Transverse colon (tissue), 4 donors: ENCODE results near the gene HORMAD2.

Source experiments
- CTCF ChIP-seq, 5 experiments: fragments of 200-600 bp in 3 of 5; fragments of 450-650 bp in 2 of 5; sonication (generic) in 3 of 5; IDR thresholded peaks; 1 replicate in 2 of 5; 2 replicates in 3 of 5; pipeline ENCODE4 v1.5.1; 2016 to 2017; ENCODE audit warnings: antibody characterized with exemption in 5 of 5, inconsistent platforms in 3 of 5, mild to moderate bottlenecking in 2 of 5, moderate library complexity in 1 of 5
- POLR2AphosphoS5 ChIP-seq, 3 donors: sonication (generic); formaldehyde crosslinking; IDR thresholded peaks; one replicate each; pipeline ENCODE4 v1.6.1; 2016; ENCODE audit warnings: antibody characterized with exemption in 3 of 3

- TF ChIP-seq CTCF (IDR thresholded peaks at IDR 0.05) = no peak
- no peak for TF ChIP-seq POLR2AphosphoS5 (IDR thresholded peaks at IDR 0.05)
Measured at GRCh38 chr22:30087611-30088010, 7.3 kb downstream of the HORMAD2 start.
